ENCODE measurements around the gene TTBK2. TPM values are rescaled to one million over a fixed set of nuclear protein-coding genes. Genes with fewer than 3 reads are reported as not detected.

Gene TTBK2
- total RNA-seq, 2 experiments from 2014 or later = 17.5 to 20.1 TPM

DNA sequence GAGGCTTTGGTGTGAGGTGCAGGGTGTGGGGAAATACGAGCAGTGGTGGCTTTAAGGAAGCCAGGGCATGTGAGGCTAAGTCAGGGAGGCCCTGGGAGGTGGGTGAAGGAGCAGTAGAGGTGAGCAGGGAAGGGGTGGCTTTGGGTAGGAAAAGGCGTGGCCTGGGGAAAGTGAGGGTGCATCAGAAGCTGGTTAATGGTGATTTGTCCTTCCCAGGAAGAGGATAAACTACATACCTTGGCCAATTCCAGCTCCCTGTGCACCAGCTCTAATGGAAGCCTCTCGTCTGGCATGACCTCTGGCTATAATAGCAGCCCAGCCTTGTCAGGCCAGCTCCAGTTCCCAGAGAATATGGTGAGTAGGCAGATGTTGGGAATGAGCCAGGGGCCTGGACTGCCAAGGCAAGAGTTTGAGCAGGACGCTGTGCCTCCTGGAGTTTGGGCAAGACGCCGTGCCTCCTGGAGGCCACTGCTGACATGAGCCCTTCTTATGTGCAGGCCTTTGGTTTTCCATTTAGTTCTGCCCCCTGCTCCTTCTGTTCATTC is 225.0 kb downstream of the TTBK2 start:
- H3K4me3 ChIP-seq (ENCODE audit: low read length) = no peak overlapping the region
- no peaks in the 10 kb centered on the region for H3K36me3 Mint-ChIP-seq (ENCODE audit: low read depth)
- H3K36me3 ChIP-seq (ENCODE audit: insufficient read depth, low read length) = no peaks in the 10 kb centered on the region
- H3K4me1 ChIP-seq (ENCODE audit: insufficient read depth, low read length) = no peaks in the 10 kb centered on the region
- DNase-seq = no peak
- POLR2A ChIA-PET = no interaction called here
- H3K9me3 ChIP-seq (ENCODE audit: control insufficient read depth in 1 of 2, insufficient read depth in 1 of 2, low read length in 2 of 2) = no peaks in the 10 kb centered on the region
- TF ChIP-seq, protein P1, sequence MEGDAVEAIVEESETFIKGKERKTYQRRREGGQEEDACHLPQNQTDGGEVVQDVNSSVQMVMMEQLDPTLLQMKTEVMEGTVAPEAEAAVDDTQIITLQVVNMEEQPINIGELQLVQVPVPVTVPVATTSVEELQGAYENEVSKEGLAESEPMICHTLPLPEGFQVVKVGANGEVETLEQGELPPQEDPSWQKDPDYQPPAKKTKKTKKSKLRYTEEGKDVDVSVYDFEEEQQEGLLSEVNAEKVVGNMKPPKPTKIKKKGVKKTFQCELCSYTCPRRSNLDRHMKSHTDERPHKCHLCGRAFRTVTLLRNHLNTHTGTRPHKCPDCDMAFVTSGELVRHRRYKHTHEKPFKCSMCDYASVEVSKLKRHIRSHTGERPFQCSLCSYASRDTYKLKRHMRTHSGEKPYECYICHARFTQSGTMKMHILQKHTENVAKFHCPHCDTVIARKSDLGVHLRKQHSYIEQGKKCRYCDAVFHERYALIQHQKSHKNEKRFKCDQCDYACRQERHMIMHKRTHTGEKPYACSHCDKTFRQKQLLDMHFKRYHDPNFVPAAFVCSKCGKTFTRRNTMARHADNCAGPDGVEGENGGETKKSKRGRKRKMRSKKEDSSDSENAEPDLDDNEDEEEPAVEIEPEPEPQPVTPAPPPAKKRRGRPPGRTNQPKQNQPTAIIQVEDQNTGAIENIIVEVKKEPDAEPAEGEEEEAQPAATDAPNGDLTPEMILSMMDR (IDR thresholded peaks at IDR 0.05) = no peak
- H3K4me3 Mint-ChIP-seq = no peak overlapping the region
- H3K4me1 Mint-ChIP-seq (ENCODE audit: low read depth) = no peaks in the 10 kb centered on the region
- H3K27ac ChIP-seq (ENCODE audit: low read depth in 1 of 2, low read length in 2 of 2) = no peak overlapping the region
- CTCF ChIA-PET = no interaction called here
- no peak overlapping the region for H3K27ac Mint-ChIP-seq
- H3K27me3 ChIP-seq (ENCODE audit: control insufficient read depth in 1 of 2, insufficient read depth in 2 of 2, low read length in 2 of 2) = no peaks in the 10 kb centered on the region
- intact Hi-C loops (cut with DNase I, micrococcal nuclease) = no loop called here
- no peaks in the 10 kb centered on the region for H3K9me3 Mint-ChIP-seq
- no peak for ATAC-seq (ENCODE audit: poor library complexity)
- no peaks in the 10 kb centered on the region for H3K27me3 Mint-ChIP-seq

DNA sequence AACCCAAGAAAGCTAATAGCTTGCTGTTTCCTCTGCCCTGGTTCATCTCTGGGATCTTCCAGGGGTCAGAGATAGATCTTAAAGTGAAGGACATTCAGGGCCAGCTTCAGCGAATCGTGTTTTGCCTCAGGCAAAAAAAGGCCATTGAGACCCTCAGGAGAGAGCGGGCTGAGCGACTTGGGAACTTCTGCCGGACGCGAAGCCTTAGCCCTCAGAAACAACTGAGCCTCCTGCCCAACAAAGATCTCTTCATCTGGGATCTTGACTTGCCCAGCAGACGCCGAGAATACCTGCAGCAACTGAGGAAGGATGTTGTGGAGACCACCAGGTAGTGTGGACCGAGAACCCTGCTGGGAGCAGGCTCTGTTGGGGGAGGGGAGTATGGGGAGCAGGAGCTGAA is 226.2 kb downstream of the TTBK2 start:
- no peak for ATAC-seq (ENCODE audit: poor library complexity)

DNA sequence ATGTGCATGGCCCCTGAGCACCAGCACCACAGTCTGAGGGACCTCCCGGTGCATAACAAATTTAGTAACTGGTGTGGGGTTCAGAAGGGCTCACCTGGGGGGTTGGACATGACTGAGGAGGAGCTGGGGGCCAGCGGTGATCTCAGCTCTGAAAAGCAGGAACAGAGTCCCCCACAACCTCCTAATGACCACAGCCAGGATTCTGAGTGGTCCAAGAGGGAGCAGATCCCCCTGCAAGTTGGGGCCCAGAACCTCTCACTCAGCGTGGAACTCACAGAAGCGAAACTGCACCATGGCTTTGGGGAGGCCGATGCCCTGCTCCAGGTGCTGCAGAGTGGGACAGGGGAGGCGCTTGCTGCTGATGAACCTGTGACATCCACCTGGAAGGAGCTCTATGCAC is 226.6 kb downstream of the TTBK2 start:
- Histone ChIP-seq H3K4me1 (ENCODE audit: insufficient read depth, low read length) (no peaks in the 10 kb centered on the region), H3K4me3 (ENCODE audit: low read length) (no peak overlapping the region), H3K27ac (ENCODE audit: low read depth in 1 of 2, low read length in 2 of 2) (no peak overlapping the region), H3K27me3 (ENCODE audit: control insufficient read depth in 1 of 2, insufficient read depth in 2 of 2, low read length in 2 of 2) (no peaks in the 10 kb centered on the region), H3K36me3 (ENCODE audit: insufficient read depth, low read length) (no peaks in the 10 kb centered on the region), H3K9me3 (ENCODE audit: control insufficient read depth in 1 of 2, insufficient read depth in 1 of 2, low read length in 2 of 2) (no peaks in the 10 kb centered on the region)
- POLR2A ChIA-PET = no interaction called here
- ATAC-seq (ENCODE audit: poor library complexity) (no peak), DNase-seq (no peak)
- Mint-ChIP-seq H3K27me3 (no peaks in the 10 kb centered on the region), H3K4me3 (no peak overlapping the region), H3K27ac (no peak overlapping the region), H3K4me1 (ENCODE audit: low read depth) (no peaks in the 10 kb centered on the region), H3K9me3 (no peaks in the 10 kb centered on the region), H3K36me3 (ENCODE audit: low read depth) (no peaks in the 10 kb centered on the region)
- TF ChIP-seq, protein P1 (IDR thresholded peaks at IDR 0.05) = no peak
- CTCF ChIA-PET = no interaction called here
- intact Hi-C loops (cut with DNase I, micrococcal nuclease) = no loop called here

More for the DNA sequence above, 226.2 kb downstream of the TTBK2 start:
- Histone ChIP-seq H3K27me3 (ENCODE audit: control insufficient read depth in 1 of 2, insufficient read depth in 2 of 2, low read length in 2 of 2) (no peaks in the 10 kb centered on the region), H3K36me3 (ENCODE audit: insufficient read depth, low read length) (no peaks in the 10 kb centered on the region), H3K4me1 (ENCODE audit: insufficient read depth, low read length) (no peaks in the 10 kb centered on the region), H3K27ac (ENCODE audit: low read depth in 1 of 2, low read length in 2 of 2) (no peak overlapping the region), H3K4me3 (ENCODE audit: low read length) (no peak overlapping the region), H3K9me3 (ENCODE audit: control insufficient read depth in 1 of 2, insufficient read depth in 1 of 2, low read length in 2 of 2) (no peaks in the 10 kb centered on the region)
- TF ChIP-seq, protein P1 (IDR thresholded peaks at IDR 0.05) = no peak
- H3K4me3 Mint-ChIP-seq = no peak overlapping the region
- no peaks in the 10 kb centered on the region for H3K9me3 Mint-ChIP-seq
- ChIA-PET POLR2A (no interaction called here), CTCF (no interaction called here)
- no peak for DNase-seq
- H3K4me1 Mint-ChIP-seq (ENCODE audit: low read depth) = no peaks in the 10 kb centered on the region
- H3K36me3 Mint-ChIP-seq (ENCODE audit: low read depth) = no peaks in the 10 kb centered on the region
- intact Hi-C loops (cut with DNase I, micrococcal nuclease) = no loop called here
- H3K27me3 Mint-ChIP-seq = no peaks in the 10 kb centered on the region
- no peak overlapping the region for H3K27ac Mint-ChIP-seq

All from CD4-positive, alpha-beta T cell (primary cell).